GM21526 (cell line): ENCODE data around the gene AGAP2.

Source experiments
- ATAC-seq: cut with Tn5 transposase; IDR thresholded peaks from one replicate; pipeline ENCODE4 v1.9.1; 2021; ENCODE audit warnings: moderate library complexity; ENCODE audit not compliant: unreplicated experiment, low FRiP score

AGAP2 gene

GRCh38 chr12:57754411-57755193 lies 16.1 kb upstream of the AGAP2 start, which contains the start of gene MARCHF9:
MARCHF9 (plus strand) TSS chr12:57755103; CDS start chr12:57755529, 426 bp downstream.
- peak; percentile 32 for ATAC-seq

GRCh38 chr12:57753756-57754337 lies 15.3 kb upstream of the AGAP2 start:
- no peak for ATAC-seq

- ATAC-seq: no peak
These were observed 14.1 kb upstream of the AGAP2 start for GRCh38 chr12:57752668-57753000.

DNA sequence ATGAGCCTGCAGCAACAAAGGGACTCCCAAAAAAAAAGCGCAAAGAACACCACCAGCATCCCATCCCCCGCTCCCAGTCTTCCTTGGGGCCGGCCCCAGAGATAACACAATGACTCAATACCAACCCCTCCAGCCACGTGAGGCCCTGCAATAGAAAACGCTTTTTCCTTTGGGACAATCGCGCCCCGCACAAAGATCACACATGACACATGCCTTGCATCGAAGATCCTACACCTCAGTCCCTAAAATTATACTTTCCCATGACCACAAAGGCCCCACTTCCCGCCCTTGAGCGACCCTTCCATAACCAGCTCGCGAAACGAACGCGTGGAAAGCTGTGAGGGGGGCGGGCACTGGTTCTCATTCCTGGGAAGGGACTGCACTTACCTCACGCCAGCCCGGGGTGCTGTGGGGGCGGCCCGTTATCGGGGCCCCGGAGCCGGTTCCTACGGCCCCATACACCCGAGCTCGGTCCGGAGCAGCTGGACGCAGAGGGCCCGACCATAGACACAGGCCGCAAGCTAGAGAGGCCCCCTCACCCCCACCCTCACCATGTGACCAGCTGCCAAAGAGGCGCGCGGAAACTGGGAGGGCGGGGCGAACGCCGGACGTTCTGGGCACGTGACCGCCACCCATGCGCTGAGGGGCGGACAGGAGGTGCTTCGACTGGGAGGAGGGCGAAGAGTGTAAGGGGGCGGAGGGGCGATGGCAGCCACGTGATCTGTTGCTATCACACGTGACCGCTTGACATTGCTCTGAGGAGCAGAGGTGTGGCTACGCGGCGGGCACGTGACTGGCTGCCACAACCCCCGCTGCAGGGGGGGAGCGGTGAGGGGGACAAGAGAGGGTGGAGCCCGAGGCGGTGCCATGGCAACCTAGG lies 13.5 kb upstream of the AGAP2 start, which contains the start of gene CDK4:
Gene CDK4 (minus strand): TSS at position 523 of the 880 bp plus-strand sequence. CDS start 593 bp downstream, outside the sequence.
- ATAC-seq: peak; percentile 63

GRCh38 chr12:57751432-57751787 lies 12.9 kb upstream of the AGAP2 start:
- no peak for ATAC-seq

DNA sequence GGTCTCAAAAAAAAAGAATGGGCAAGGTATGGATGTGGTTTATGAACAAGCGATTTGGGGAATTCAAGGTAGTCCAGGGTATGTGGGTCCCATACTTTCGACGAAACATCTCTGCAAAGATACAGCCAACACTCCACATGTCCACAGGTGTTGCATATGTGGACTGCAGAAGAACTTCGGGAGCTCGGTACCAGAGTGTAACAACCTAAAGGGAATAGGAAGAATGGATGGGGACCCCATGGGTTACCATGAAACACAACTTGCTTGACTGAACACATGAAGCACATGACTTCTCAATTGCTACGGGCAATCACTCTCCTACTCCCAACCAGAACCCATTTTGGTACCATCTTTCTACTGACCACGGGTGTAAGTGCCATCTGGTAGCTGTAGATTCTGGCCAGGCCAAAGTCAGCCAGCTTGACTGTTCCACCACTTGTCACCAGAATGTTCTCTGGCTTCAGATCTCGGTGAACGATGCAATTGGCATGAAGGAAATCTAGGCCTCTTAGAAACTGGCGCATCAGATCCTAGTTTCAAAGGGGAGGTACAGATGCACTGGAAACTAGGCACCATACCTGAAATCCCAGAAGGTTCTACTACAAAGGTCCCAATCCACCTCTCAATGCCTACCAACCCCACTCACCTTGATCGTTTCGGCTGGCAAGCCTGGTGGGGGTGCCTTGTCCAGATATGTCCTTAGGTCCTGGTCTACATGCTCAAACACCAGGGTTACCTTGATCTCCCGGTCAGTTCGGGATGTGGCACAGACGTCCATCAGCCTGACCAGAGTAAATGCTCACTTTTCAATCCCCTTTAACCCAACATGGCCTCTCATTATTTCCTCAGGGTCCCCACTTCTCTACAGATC lies 12.3 kb upstream of the AGAP2 start:
- no peak for ATAC-seq

DNA sequence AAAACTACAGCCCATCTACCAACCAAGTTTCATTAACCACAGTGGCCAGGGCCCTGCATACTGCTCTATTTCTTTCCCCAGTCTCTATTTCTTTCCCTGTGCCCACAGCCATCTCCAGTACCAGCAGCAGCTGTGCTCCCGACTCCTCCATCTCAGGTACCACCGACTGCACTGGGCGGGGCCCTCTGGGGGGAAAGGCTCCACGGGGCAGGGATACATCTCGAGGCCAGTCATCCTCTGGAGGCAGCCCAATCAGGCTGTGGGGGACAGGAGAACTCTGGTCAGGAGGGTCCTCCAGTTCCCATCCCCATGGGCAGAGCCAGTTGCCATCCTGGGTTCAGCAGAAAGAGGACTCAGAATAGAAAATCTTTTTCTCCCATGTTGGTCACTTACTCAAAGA lies 10.5 kb upstream of the AGAP2 start:
- ATAC-seq: no peak

DNA sequence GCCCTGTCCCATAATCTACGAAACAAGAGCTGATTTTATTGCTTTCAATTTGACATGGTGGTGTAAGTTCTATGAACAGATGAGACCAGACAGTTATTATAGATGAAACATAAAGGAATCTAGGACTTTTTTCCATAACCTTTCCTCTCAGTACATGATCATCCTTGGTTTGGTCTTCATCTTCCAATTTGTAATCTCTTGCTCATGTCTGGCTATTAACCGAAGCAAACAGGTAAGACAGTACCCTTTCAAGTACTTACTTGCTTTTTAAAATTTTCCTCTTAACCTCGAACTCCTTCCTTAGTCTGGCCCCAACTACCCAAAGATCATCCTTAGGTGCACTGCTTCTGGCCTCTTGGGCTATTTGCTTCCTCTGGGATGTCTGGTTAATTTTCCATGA lies 7.5 kb upstream of the AGAP2 start:
- no peak for ATAC-seq

- ATAC-seq: no peak
These were observed 6.9 kb upstream of the AGAP2 start for GRCh38 chr12:57745485-57745881.

DNA sequence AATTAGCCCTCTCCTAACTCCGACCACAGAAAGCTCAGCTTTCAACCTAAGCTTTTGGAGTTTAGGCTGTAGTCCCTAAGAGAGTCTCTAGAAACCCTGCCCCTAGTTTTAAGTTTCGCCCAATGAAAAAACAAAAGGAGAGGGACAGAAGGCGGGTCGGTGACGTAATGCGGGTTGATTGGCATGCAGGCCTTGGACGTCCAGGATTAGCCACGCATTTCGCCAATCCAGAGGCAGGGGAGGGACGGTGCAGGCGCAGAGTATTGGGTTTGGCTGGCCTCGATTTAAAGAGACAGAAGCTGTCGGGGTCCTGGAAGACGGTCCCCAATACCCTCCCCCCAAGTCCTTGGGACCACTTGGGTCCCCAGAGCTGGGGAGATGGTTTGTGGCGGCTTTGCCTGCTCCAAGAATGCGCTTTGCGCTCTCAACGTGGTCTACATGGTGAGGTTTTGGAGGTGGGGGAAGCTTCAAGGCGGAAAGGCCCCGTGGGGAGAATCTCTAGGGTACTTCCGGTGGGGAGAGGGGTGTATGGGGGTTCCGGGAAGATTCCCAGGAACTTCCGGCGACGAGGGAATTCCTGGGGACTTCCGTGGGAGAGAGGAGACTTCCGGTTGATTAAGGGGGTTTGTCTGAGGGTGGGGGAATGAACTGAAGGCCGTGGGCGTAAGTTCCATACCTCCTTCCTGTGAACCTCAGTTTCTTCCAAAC lies 6.4 kb upstream of the AGAP2 start, which contains the start of gene TSPAN31:
Gene TSPAN31 (plus strand): TSS at position 263 of the 708 bp plus-strand sequence. CDS start 116 bp downstream, at position 379.
- peak; percentile 77 for ATAC-seq

GRCh38 chr12:57744194-57744776 lies 5.7 kb upstream of the AGAP2 start:
- ATAC-seq: peak; percentile 30

DNA sequence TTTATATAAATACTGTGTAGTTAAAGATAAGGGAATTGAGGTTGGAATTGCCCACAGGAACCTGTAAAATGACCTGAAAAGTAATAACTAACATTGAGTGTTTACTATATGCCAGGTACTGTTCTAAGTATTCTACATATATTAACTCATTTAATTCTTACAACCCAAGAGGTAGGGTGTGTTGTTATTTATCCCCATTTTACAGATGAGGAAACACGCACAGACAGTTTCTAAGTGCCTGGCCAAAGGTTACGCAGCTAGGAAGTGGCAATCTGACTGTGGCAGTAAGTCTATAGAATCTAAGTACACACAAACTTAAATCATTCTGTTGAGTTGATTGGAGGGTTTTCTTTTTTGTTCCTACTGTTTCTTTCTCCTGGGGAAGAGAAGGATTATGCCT lies 5.2 kb upstream of the AGAP2 start:
- no peak for ATAC-seq

DNA sequence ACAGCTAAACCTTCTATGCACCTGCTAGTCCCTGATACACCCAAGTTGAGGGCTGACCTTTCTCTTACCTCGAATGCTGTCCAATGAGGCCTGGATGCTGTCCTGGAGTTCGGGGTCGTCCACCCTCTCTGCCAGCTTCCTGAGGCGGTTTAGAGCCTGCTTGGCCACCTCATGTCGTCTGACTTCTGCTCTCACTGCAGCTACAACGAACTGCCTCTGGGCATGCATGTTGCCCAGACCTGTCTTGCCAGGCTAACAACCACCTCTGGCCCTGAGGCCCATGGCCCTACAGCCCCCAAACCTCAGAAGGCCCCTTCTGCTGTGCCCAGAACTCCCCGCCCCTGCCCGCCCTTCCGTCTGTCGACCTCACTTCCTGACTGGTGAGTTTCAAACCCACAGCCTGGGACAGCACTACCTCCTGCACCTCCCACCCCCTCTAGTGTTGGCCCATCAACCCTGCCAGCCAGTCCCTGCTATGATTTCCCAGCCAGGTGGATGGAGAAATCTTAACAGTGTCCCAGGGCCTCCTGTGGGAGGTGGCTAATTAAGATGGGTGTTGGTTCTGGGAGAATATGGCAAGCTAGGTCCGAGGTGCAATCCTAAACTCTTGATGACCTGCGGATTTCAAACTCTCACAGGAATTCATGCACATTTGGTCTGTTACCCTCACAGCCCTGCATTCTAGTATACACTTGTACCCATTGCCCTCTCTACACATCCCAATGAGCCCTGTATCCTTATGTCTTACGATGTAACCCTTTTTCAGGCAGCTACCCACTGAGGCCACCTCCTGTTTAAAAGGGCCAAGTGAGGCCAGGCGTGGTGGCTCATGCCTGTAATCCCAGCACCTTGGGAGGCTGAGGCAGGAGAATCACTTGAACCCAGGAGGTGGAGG lies 3.5 kb upstream of the AGAP2 start:
- peak; percentile 51 for ATAC-seq

GRCh38 chr12:57741413-57741789 lies 2.9 kb upstream of the AGAP2 start:
- ATAC-seq: peak; percentile 3

DNA sequence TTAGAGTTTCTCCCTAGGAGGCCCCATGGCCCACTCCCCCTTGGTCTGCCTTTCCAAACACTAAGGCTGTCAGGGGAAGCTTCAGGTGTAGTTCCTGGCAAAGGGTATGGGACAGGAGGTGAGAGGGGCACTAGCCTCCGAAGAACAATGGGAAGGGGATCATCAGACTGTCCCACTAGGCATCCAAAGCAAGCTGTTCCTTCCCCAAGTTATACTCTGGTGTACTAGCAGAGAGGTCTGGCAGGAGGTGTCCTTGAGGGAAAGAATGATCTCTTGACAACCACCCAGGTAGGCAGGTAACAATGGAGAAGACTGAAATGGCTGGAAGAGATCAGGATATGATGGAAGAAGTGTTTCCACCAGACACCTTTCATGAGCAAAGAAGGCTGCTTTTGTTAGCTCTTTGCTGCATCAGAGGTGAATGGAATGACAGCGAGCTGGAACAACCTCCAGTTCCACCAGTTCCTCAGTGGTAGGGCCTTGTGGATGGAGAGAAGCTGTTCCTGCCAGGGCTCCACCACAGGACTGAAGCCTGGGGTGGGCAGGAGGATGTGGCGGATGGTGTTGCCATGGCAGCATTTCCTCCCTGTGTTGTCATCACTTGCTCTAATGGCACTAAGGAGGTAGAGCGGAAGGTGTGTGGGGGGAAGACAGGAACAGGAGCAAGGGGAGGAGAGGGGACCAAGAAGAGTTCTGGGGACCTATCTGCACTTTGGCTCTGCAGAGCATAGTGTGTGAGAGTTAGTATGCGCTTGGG lies 2.3 kb upstream of the AGAP2 start:
- peak; percentile 36 for ATAC-seq

GRCh38 chr12:57739914-57740538 lies 1.5 kb upstream of the AGAP2 start:
- no peak for ATAC-seq

- no peak for ATAC-seq
These were observed 845 bp upstream of the AGAP2 start for GRCh38 chr12:57739387-57739786.
